Heart left ventricle (tissue), 13 donors: ENCODE measurements around the gene NUDT12.

ENCODE experiments used
- CTCF ChIP-seq, 12 donors: fragments of 200-600 bp; sonication (generic) in 4 of 12; IDR thresholded peaks; one replicate each; pipeline versions ENCODE4 v1.5.0 to v1.8.0; 2018 to 2022; ENCODE audit warnings: antibody characterized with exemption in 12 of 12, mild to moderate bottlenecking in 5 of 12
- POLR2A ChIP-seq, 2 donors: fragments of 450-650 bp; IDR thresholded peaks; one replicate each; pipeline ENCODE4 v1.6.1; 2017; ENCODE audit warnings: antibody characterized with exemption in 2 of 2, mild to moderate bottlenecking in 2 of 2, moderate library complexity in 2 of 2
- donor health status: ischemic (EF 13 %, LVEDD 7.1; RV severe dilation, severe dysfunction).
- donor health status: DM: no; HTN: yes; CAD: no.
- donor health status: DM: no; HTN: no; CAD: no.
- donor health status: ischemic (EF 25% LVEDD 6.9; RV normal size, moderate dysfunction).
- donor health status: ischemic (EF 25% LVEDD 5.7; RV mildly dilated, moderate dysfunction).
- donor health status: ischemic (EF 35%, LVEDD 5.7; RV mildly dilated, moderate dysfunction).
- donor health status: nonischemic (EF 11% LVEDD 7.7; RV severe dilation, severe dysfunction).
- donor health status: DM: yes; HTN: yes; CAD: no.
- donor health status: PGD.
- donor health status: ischemic (EF 29% LVEDD 5.4; RV normal size, mild dysfunction).
- donor health status: nonischemic (EF 23%, LVEDD 6.1; RV moderate dilation, normal function).

- TF ChIP-seq POLR2A (IDR thresholded peaks at IDR 0.05) (no peak), CTCF (IDR thresholded peaks at IDR 0.05) (no peak)
Measured at GRCh38 chr5:103542441-103542840, 20.1 kb downstream of the NUDT12 start.
